SK-N-SH treated with all-trans-retinoic acid at 6 μM for 48 hours (cell line): ENCODE measurements around the gene TMBIM6.

Experiments used
- ISL1 ChIP-seq: fragments of 250-450 bp; sonication (Bioruptor Pico); IDR thresholded peaks from 2 replicates; pipeline ENCODE4 v2.1.2; 2022; ENCODE audit warnings: mild to moderate bottlenecking, moderate library complexity
- OSR1 ChIP-seq: fragments of 250-450 bp; sonication (Bioruptor Pico); IDR thresholded peaks from 2 replicates; pipeline ENCODE4 v1.8.0; 2022; ENCODE audit warnings: moderate library complexity, mild to moderate bottlenecking, inconsistent platforms
- PPARA ChIP-seq: fragments of 250-450 bp; sonication (Bioruptor Pico); IDR thresholded peaks from 2 replicates; pipeline ENCODE4 v1.5.0; 2020; ENCODE audit warnings: mild to moderate bottlenecking, borderline replicate concordance
- SNAI2 ChIP-seq: fragments of 250-450 bp; sonication (Bioruptor Pico); IDR thresholded peaks from 2 replicates; pipeline ENCODE4 v1.5.0; 2020; ENCODE audit warnings: mild to moderate bottlenecking, moderate library complexity
- ZNF70 ChIP-seq: fragments of 450-650 bp; formaldehyde crosslinking; IDR thresholded peaks from 2 replicates; pipeline ENCODE4 v1.5.0; 2020; ENCODE audit warnings: mild to moderate bottlenecking, moderate library complexity

- TF ChIP-seq PPARA (CRISPR knock-in tag): no peak
- TF ChIP-seq SNAI2 (CRISPR knock-in tag): no peak
- no peak for TF ChIP-seq ISL1 (CRISPR knock-in tag)
- TF ChIP-seq ZNF70: no peak
- TF ChIP-seq OSR1: no peak
Observed at GRCh38 chr12:49790741-49791555, 49.6 kb downstream of the TMBIM6 start.
